Stimulated activated CD8-positive, alpha-beta memory T cell treated with anti-CD3 and anti-CD28 coated beads, Interleukin-4, amount 100 ng/mL, for 4 hours (primary cell): ENCODE results near the gene CXCL14.
"Not testable (repeated sequence)": the region's sequence is repeated elsewhere in the genome, so short reads cannot be mapped to it uniquely, and the experiment has no call there.

ENCODE experiments used
- DNase-seq, 2 donors: peaks; one replicate each; pipeline ENCODE4 v3.0.0-alpha.2; 2020; ENCODE audit warnings: low read depth in 2 of 2, low spot score in 1 of 2

The CXCL14 gene

DNA sequence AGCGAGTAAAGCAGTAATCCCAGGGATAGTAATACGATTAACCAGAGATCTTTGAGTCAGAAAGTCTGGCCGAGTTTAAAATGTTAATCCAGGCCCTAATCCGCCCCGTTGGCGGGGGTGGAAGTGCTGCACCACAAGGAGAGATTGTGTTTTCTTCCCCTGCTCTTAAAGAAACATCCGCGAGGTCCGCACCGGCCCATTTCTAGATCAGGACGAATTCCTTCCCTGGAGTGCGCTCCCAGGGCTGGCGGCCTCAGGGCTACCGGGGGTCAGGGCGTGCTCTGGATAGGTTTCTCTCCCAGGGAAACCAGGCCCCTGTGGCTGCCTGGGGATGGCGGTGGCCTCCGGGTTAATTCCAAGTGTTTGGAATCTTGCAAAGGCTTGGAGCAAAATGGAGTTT lies 33.7 kb downstream of the CXCL14 start:
- DNase-seq, result no peak

DNA sequence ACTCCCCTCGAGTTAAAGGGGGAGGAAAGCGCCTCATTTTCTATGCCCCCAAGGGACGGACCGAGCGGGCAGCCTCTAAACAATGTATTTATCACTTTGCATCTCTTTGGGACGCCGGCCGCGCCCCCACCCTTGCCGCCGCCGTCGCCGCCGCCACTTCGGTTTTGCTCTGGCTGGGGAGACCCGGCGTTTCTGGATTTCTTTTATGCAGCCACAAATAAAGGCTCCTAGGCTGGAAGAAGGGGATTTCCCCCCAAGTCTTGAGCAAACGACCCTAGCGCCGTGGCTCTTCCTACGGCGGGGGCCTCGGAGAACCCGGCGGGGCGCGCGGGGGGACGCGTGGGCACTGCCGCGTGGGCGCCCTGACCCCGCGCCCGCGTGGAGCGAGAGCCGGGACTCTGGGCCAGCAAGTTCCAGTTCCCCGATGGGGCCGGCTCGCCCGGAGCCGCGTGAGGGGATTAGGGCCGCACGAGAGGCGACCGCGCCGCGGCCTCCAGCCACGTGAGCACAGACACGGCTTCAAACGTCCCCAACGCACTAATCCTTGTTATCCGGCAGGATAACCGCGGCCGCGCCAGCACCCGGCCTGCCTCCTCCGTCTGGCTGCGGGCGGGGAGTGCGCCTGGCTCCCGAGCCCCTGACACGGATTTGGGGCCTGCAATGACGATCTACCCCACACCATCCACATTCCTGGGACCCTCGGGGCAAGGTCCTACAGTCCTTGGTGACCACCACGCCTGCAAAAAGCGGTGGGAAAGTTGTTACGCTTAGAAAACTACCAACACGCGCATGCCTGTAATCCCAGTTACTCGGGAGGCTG lies 35.1 kb downstream of the CXCL14 start:
- no peak for DNase-seq

DNA sequence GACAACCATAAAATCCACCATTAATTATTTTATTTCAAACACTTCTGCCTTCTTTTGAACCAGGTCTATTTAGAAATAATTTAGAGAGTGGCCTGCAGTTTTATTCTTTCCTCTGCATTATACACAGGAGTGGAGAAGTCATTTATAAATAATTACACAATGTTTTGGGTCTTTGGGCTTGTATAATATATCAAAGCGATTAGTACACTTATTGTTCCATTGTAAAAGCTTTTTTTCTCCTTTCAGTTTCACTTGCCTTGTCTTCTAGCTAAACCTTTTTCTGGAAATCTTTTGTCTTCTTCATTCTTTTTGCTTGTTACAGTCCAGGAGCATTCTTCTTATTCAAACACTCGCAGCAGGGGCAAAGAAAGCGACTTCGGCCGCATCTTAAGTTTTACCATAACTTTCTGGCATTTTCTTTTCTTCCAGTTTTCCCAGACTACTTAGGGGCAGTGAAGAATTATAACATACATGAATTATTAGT lies 35.7 kb downstream of the CXCL14 start:
- no peak for DNase-seq

DNA sequence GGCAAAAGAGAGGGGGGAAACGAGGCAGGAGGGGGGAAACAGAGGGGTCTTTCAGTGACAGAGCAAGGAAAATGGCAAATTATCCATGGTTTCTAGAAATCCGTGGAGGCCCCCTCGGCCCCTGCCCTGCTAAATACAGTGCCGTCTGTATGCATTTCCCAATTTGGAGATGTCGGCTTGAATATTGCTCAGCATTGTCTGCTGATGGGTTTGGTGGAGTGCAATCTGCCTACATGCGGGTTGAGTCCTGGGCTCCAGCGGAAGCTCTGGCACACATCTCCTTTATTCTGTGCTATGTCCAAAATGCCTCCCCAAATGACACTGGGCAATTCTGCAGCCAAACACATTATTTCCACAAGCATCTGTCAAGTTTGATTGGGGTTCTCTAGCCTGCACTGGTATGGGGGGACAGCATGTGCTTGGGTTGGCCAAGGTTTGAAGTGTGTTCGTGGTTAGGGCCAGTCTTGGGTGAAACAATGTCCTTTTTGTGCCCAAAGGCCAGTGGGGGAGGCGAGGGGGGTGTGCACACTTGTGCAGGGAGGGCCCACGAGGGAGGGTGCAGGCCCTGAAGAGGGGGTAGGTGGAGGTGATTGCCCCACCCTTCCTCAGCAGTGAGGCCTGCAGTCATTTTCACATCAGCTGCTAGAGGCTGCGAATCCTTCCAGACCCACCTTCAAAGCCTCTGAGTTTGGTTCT lies 36.8 kb downstream of the CXCL14 start:
- no peak for DNase-seq

DNA sequence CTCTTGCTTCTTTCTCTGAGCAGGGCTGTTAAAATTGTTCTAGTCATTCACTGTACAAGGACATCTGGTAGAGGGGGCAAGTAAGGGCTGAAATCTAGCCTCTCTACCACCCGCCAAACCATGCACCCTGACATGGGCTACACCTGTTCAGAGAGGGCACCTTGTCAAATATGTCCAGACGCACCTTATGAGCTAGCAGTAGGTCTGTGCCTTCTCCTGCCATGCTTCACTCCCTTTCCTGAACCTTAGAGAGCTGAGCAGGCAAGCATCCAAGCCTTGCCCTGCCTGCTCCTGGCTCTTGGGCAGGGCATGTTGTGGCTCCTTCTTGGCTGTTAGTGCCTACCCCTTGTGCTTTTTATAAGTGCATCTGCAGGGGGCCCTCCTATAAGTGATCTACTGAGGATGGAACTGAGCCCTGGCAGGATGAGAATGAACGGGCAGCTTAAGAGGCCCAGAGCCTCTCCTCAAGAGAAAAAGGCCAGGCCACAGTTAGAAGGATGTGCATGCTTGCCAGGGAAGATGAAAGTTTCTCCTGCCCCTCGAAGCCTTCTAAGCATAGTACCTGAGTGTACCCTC lies 39.3 kb downstream of the CXCL14 start:
- no peak for DNase-seq

DNA sequence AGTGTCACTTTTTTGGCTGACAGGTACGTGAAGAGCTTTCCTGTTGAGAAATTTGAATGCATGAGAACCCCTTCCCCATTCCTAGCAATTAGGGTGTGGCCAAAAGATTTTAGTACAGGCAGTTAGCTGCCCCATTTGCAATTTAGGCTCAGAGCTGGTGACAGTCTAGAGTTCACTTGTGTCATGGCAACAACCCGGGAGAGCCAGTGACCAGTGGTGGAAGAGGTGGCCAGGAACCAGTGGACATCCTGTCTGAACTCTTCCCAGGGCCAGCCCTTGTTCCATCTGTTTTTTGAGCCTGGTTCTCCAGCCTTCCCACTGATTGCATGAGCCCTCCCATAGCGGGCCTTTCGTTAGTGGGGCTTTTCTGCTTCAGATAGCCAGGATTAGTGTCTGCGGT lies 40.5 kb downstream of the CXCL14 start:
- no peak for DNase-seq

DNA sequence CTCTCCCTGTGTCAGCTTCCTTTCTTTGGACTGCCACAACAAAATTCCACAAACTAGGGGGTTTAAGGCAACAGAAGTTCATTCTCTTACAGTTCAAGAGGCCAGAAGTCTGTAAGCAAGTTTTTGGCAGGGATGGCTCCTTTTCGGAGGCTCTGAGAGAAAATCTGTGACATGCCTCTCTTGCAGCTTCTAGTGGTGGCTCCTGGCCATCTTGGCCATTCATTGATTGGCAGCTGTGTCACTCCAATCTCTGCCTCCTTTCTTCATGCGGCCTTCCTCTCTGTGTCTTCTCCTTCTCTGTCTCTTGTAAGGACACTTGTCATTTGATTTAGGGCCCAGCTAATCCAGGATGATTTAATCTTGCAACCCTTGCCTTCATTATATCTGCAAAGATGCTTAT lies 41.0 kb downstream of the CXCL14 start:
- no peak for DNase-seq

DNA sequence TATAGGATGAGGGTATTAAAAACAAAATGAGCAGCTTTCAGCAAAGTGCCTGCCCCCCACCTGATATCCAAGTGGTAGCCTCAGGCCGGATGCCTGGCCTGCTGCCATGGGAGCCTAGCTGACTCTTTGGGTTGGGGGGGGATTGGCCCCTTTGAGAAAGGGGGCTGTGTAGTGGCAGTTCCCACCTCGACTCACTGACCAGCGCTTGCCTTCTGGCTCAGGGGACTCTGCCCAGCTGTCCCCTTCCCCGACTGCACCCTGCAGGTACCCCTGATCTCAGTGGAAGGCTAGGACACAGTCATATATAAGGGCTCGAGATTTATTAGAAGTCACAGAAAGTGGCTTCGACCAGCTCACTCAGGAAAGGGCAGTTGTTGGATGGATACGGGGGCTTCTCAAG lies 41.5 kb downstream of the CXCL14 start:
- no peak for DNase-seq

DNA sequence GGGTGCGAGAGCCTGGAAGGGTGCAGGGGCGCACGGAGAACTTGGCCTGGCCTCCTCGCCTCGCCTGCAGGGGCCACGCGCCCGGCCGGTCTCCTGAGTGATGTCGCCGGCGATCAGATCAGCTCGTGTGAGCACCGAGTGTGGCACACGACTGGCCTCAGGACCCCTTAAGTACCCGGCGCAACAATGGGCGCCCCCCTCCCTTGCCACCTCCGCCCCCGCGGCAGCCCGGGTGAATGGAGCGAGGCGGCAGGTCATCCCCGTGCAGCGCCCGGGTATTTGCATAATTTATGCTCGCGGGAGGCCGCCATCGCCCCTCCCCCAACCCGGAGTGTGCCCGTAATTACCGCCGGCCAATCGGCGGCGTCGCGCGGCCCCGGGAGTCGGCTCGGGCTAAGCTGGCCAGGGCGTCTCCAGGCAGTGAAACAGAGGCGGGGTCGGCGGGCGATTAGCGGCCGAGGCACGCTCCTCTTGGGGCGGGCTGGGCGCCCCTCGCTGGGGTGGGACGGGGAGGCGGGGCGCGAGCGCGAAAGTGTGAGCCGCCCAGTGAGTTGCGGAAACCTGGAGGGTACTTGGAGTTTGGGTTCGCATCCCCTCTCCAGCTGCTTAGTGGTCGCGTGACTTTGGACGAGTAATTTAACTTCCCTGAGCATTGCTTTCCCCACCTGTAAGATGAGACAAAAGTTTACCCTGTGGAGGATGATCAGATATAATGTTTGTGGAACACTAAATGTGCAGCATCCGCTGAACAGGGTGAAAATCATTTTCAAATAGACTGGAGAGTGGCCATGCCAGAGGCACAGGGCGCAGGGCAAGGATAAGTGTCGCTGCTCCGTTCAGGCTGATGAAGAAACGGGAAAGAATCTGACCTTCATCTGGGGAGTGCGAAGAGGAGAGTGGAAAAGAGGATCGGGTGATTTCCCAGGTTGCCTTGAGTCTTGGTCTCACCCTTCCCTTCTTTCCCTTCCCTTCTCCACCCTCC lies 42.7 kb downstream of the CXCL14 start, which contains the start of gene NEUROG1:
TSS of gene NEUROG1 (minus strand) at position 145 of the 982 bp plus-strand sequence. CDS start 274 bp downstream, outside the sequence.
- no peak for DNase-seq

DNA sequence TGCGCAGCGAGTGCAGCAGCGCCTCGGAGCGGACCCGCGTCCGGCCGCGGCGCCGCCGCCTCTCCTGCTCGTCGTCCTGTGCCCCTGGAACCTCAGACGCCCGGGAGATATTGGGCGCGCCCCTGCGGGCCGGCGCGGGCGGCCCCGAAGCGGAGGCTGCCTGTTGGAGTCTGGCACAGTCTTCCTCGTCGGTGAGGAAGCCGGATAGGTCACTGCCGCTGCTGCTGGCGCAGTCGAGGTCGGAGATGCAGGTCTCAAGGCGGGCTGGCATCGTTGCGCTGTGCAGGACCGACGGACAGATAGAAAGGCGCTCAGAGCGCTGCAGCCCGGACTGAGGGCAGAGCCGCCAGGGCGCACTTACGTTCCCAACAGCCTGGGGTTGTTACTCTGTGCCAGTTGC lies 43.4 kb downstream of the CXCL14 start:
- DNase-seq, result no peak

DNA sequence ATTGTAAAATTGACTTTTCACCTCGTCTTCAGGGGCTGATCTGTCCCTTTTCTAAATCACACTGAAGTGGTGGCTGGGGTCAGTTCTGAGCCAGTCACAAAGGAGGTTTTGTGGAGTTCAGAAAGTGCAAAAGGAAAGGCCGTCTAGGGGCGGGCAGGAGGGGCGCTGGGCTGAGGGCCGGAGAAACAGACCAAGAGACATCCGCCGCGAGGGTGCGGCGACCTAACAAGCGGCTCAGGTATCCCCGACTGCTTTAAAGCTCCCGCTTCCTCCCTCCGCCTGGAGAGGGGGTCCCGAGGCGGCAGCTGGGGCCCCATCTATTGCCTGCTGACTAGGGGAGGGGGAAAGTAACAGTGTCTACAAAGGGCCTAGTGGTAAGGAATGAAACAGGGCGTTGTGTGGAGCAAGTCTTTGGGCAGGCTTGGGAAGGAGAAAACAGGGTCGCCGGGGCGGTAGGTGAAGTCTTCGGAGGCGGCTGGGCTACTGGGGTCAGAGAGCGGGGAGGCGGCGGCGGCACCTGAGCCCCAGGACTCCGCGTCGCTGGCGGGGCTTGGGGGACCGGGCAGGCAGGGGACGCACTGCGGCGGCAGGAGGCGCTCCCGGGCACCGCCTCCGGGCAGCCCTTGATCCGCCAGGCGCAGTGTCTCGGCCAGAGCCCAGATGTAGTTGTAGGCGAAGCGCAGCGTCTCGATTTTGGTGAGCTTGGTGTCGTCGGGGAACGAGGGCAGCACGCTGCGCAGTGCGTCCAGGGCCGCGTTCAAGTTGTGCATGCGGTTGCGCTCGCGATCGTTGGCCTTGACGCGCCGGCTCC lies 44.0 kb downstream of the CXCL14 start:
- DNase-seq, result no peak

DNA sequence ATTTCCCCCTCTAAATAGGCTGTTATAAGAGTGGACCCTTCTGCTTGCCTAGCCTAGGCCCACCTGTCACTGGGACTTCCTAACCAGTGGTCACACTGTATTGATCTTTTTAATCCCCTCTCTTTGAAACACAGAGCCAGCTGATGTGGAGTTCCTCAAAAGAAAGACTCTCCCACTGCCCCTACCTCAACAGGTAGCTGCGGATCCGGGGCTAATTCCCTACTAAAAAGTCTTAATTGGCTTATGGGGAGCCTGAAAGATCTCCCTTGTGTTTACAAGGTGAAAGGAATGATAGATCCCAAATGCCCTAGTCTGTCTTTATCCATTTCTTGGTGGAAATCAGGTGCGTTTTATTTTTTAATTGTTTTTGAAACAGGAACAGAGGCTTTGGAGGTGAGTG lies 45.0 kb downstream of the CXCL14 start:
- no peak for DNase-seq

DNA sequence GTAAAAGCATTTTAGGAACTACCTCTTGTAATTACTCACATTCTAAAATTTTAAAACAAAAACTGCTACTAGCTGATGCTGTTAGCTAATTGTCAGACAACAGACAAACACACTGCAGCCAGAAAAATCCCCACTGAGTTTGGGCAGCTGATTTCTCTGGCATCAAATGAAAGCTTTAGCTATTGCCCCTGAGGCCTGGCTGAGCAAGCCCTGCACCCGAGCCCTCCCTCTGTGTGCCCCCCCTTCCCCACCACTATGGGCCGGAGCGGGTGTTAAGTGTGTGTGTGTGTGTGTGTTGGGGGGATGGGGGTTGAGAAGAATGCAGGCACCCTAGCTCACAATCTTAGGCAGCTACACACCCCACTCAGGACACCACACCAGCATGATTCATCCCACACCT lies 45.5 kb downstream of the CXCL14 start:
- DNase-seq, result no peak

DNA sequence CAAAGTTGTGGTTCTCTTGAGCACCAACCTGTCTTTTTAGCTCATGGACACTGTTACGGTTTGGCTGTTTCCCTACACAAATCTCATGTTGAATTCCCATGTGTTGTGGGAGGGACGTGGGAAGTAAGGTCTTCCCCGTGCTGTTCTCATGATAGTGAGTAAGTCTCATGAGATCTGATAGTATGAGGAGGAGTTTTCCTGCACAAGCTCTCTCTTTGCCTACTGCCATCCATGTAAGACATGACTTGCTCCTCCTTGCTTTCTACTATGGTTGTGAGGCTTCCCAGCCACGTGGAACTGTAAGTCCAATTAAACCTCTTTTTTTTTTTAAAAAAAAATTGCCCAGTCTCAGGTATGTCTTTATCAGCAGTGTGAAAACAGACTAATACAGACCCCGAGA lies 49.2 kb downstream of the CXCL14 start:
- not testable (repeated sequence) for DNase-seq

DNA sequence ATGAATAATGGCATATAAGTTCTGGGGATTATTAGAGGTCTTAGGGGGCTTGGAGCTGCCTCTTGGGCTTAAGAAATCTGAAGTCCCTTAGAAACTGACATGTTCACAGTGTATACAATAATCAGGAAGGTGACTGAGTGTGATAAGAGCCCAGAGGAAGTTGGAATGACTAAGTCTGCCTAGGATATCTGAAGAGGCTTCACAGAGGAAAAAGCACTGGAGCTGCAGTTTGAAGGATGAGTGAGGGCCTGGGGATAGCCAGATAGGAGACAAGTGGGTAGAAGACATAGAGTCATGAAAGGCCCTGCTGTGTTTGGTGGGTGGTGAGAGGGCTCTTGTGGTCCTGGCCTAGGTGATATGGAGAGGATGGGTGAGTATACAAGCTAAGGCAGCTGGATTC lies 51.9 kb downstream of the CXCL14 start:
- DNase-seq, result no peak

DNA sequence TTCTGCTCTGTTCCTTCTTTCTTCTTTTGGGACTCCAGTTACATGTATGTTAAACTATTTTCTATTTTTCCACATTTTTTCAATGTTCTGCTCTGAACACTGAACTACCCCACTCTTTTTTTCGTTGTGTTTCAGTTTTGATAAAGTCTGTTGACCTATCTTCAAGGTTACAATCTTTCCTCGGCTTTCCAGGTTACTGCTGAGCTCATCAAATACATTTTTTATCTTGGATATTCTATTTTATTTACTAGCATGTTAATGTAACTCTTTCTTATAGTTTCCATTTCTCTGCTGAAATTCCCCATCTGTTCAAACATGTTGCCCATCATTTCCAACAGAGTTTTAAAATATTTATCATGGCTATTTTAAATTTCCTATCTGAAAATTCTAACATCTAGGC lies 56.8 kb downstream of the CXCL14 start:
- no peak for DNase-seq
